HEK293T (cell line): ENCODE measurements around the gene IL25.
"Not testable (repeated sequence)": the region's sequence is repeated elsewhere in the genome, so short reads cannot be mapped to it uniquely, and the experiment has no call there.

ENCODE experiments used
- CTCF ChIA-PET: fragments of 350-600 bp; formaldehyde crosslinking; extraction: SDS; loops from one replicate; lab custom pipeline; 2021; ENCODE audit warnings: antibody characterized with exemption, inconsistent platforms; lab: Yijun Ruan, JAX
- POLR2A ChIA-PET: fragments of 350-600 bp; formaldehyde crosslinking; extraction: SDS; loops from one replicate; lab custom pipeline; 2020; ENCODE audit warnings: antibody characterized with exemption, inconsistent platforms; lab: Yijun Ruan, JAX
- DNase-seq: peaks from one replicate; pipeline ENCODE4 v3.0.0; 2012; ENCODE audit warnings: mixed read lengths; ENCODE audit errors: extremely low spot score
- ARNT ChIP-seq: fragments of 450-650 bp; IDR thresholded peaks from 2 replicates; pipeline ENCODE4 v1.6.1; 2017; ENCODE audit warnings: mild to moderate bottlenecking
- BHLHE40 ChIP-seq: fragments of 450-650 bp; IDR thresholded peaks from 2 replicates; pipeline ENCODE4 v1.6.1; 2016; ENCODE audit warnings: mild to moderate bottlenecking, moderate library complexity, borderline replicate concordance
- CTBP1 ChIP-seq: fragments of 450-650 bp; IDR thresholded peaks from 2 replicates; pipeline ENCODE4 v1.6.1; 2016; ENCODE audit warnings: borderline replicate concordance
- ELF4 ChIP-seq: fragments of 450-650 bp; IDR thresholded peaks from 2 replicates; pipeline ENCODE4 v1.6.1; 2017; ENCODE audit warnings: antibody characterized with exemption
- FOXA1 ChIP-seq: fragments of 450-650 bp; IDR thresholded peaks from 2 replicates; pipeline ENCODE4 v1.6.1; 2016; ENCODE audit warnings: mild to moderate bottlenecking
- FOXK2 ChIP-seq: fragments of 450-650 bp; IDR thresholded peaks from 2 replicates; pipeline ENCODE4 v1.6.1; 2016; ENCODE audit warnings: mild to moderate bottlenecking
- FOXM1 ChIP-seq: fragments of 450-650 bp; IDR thresholded peaks from 2 replicates; pipeline ENCODE4 v1.6.1; 2017; ENCODE audit warnings: mild to moderate bottlenecking, borderline replicate concordance
- HDGF ChIP-seq: fragments of 450-650 bp; IDR thresholded peaks from 2 replicates; pipeline ENCODE4 v1.6.1; 2017; ENCODE audit warnings: antibody characterized with exemption, borderline replicate concordance
- L3MBTL2 ChIP-seq: fragments of 450-650 bp; conservative IDR thresholded peaks from 2 replicates; pipeline ENCODE4 v1.6.1; 2016; ENCODE audit warnings: mild to moderate bottlenecking
- LEF1 ChIP-seq: fragments of 450-650 bp; IDR thresholded peaks from 2 replicates; pipeline ENCODE4 v1.6.1; 2017; ENCODE audit warnings: mild to moderate bottlenecking, borderline replicate concordance
- NFRKB ChIP-seq: fragments of 450-650 bp; IDR thresholded peaks from 2 replicates; pipeline ENCODE4 v1.6.1; 2016; ENCODE audit warnings: mild to moderate bottlenecking, moderate library complexity
- SP1 ChIP-seq: fragments of 450-650 bp; IDR thresholded peaks from 2 replicates; pipeline ENCODE4 v1.6.1; 2017
- SUZ12 ChIP-seq: fragments of 450-650 bp; IDR thresholded peaks from 2 replicates; pipeline ENCODE4 v1.6.1; 2016; ENCODE audit warnings: mild to moderate bottlenecking
- TARDBP ChIP-seq: fragments of 450-650 bp; IDR thresholded peaks from 2 replicates; pipeline ENCODE4 v1.6.1; 2016
- ZNF384 ChIP-seq: fragments of 450-650 bp; IDR thresholded peaks from 2 replicates; pipeline ENCODE4 v1.6.1; 2016
- TF ChIP-seq, protein P1 (sequence below): fragments of 450-650 bp; IDR thresholded peaks from 2 replicates; pipeline ENCODE4 v1.6.1; 2016

IL25 gene

DNA sequence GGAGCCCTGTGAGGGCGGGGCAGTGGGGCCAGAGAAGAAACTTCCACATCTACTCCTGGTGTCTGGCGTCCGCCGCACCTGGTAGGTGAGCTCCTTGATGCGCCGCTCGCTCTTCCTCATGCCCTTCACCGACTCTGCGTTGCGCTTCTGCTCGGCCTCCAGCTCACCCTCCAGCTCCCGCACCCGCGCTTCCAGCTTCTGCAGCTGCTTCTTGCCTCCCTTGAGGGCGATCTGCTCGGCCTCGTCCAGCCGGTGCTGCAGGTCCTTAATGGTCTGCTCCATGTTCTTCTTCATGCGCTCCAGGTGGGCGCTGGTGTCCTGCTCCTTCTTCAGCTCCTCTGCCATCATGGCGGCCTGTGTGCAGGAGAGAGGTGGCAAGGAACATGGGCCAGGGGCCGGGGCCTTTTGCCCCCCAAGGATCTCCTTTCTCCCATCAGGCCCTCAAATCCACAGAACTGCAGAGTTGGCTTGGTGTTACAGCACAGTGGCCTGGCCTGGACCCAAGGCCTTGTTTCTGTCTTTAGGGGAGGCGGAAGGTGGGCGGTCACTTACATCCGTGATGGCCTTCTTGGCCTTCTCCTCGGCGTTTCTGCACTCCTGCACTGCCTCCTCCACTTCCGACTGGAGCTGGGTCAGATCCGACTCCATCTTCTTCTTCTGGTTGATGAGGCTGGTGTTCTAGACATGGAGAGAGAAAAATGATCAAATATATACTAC, 11.9 kb downstream of the IL25 start:
- CTCF ChIA-PET: interaction anchor here (0.6 kb wide), 1 partner anchor 178 kb away, joined by 4 read pairs; no protein-coding TSS in a partner anchor
- no peak for DNase-seq
- TF ChIP-seq NFRKB: no peak
- TF ChIP-seq SUZ12: no peak
- TF ChIP-seq LEF1: no peak
- POLR2A ChIA-PET: no interaction called here

DNA sequence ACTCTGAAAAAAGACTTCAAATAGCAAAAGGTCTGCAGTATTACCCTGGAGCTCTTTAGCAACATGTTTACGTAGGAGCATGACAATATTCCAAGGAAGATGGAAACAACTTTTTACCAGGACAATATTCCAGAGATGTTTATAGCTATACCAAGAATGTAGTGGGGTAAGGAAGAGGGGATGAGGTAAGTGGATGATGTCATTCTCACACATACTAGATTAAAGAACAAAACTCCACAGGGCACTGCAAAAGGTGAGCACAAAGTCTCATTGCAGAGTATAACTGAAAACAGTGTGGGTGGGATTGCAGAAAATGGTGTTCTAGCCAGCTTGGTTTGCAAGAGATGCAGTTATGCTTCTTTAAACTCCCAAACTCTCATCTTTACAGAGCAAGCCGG, 12.6 kb downstream of the IL25 start:
- no peak for DNase-seq
- POLR2A ChIA-PET: interaction anchor here (1.2 kb wide), 1 partner anchor 65 kb away, joined by 4 read pairs; the partner anchor contains the start of gene PABPN1
- CTCF ChIA-PET: interaction anchor here (1.2 kb wide), 1 partner anchor 9 kb away, joined by 3 read pairs; no protein-coding TSS in a partner anchor
- TF ChIP-seq CTBP1 (no peak), SUZ12 (no peak), BHLHE40 (no peak), ARNT (no peak), L3MBTL2 (no peak), NFRKB (no peak), ZNF384 (no peak), HDGF (no peak)
- TF ChIP-seq, protein P1, sequence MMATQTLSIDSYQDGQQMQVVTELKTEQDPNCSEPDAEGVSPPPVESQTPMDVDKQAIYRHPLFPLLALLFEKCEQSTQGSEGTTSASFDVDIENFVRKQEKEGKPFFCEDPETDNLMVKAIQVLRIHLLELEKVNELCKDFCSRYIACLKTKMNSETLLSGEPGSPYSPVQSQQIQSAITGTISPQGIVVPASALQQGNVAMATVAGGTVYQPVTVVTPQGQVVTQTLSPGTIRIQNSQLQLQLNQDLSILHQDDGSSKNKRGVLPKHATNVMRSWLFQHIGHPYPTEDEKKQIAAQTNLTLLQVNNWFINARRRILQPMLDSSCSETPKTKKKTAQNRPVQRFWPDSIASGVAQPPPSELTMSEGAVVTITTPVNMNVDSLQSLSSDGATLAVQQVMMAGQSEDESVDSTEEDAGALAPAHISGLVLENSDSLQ: no peak

DNA sequence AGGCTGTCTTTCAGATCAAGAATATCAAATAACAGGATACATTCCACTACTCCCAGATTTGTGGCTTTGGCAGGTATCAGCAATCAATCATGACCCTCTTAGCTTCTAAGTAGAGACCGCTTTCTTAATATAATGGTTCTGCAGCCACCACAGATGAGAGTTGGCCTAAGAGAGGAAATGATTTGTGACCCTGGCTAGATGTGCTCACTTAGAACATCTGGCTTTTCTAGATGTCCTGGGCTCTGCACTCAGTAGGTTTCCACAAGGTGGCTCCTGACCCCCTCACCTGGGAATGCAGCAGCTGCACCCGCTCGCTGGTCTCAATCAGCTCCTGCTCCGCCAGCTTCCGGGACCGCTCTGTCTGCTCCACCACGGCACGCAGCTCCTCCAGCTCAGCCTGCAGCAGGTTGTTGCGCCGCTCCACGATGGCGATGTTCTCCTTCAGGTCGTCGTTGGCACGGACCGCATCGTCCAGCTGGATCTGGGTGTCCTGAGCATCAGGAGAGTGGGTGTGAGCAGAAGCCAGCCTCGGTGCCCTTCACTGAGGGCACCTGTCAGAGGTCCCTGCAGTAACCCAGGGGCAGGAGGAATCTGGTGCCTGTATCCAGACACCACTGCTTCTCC, 13.1 kb downstream of the IL25 start:
- ChIA-PET CTCF (interaction anchor here (1.2 kb wide), 1 partner anchor 8 kb away, joined by 3 read pairs; no protein-coding TSS in a partner anchor), POLR2A (interaction anchor here (1.2 kb wide), 1 partner anchor 65 kb away, joined by 4 read pairs; the partner anchor contains the start of gene PABPN1)
- TF ChIP-seq FOXM1: no peak
- no peak for TF ChIP-seq CTBP1
- no peak for TF ChIP-seq HDGF
- TF ChIP-seq ARNT: no peak
- no peak for TF ChIP-seq NFRKB
- TF ChIP-seq TARDBP: no peak
- no peak for TF ChIP-seq FOXA1
- TF ChIP-seq SP1: no peak
- no peak for TF ChIP-seq ZNF384
- DNase-seq: no peak

DNA sequence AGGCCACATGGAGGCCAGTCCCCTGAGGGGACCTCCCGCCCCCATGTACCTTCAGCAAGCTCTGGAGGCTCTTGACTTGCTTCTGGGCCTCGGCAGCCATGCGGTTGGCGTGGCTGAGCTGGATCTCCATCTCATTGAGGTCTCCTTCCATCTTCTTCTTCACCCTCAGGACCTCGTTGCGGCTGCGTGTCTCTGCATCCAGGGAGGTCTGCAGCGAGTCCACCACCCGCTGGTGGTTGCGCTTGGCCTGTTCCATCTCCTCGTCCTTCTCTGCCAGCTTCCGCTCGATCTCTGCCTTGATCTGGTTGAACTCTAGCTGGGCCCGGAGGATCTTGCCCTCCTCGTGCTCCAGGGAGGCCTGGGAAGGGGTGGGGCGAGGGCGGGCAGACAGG, 13.7 kb downstream of the IL25 start:
- POLR2A ChIA-PET: interaction anchor here (1.2 kb wide), 1 partner anchor 66 kb away, joined by 4 read pairs; the partner anchor contains the start of gene PABPN1
- not testable (repeated sequence) for DNase-seq
- CTCF ChIA-PET: interaction anchor here (1.2 kb wide), 1 partner anchor 8 kb away, joined by 3 read pairs; no protein-coding TSS in a partner anchor

DNA sequence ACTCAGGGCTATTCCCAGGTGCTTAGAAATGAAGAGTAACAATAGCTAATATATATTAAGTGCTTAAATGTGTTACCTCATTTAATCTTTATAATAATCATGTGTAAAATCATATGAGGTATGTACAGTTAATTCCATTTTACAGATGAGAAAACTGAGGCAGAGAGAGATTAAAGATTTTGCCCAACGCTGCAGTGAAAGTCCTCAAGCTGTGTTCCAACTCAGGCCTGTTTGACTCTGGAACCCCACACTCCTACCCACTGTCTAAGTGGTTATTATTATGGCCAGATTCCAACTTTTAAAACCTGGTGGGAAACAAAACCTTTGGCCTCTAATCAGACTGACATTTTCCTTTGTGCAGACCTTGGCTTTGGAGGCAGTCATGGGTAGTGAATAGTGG, 14.4 kb downstream of the IL25 start:
- DNase-seq: no peak
- no peak for TF ChIP-seq SUZ12
- TF ChIP-seq HDGF: no peak
- TF ChIP-seq ARNT: no peak
- no peak for TF ChIP-seq FOXA1
- no peak for TF ChIP-seq LEF1
- no peak for TF ChIP-seq ELF4
- CTCF ChIA-PET: interaction anchor here (1.7 kb wide), 1 partner anchor 7 kb away, joined by 6 read pairs; no protein-coding TSS in a partner anchor
- POLR2A ChIA-PET: no interaction called here

DNA sequence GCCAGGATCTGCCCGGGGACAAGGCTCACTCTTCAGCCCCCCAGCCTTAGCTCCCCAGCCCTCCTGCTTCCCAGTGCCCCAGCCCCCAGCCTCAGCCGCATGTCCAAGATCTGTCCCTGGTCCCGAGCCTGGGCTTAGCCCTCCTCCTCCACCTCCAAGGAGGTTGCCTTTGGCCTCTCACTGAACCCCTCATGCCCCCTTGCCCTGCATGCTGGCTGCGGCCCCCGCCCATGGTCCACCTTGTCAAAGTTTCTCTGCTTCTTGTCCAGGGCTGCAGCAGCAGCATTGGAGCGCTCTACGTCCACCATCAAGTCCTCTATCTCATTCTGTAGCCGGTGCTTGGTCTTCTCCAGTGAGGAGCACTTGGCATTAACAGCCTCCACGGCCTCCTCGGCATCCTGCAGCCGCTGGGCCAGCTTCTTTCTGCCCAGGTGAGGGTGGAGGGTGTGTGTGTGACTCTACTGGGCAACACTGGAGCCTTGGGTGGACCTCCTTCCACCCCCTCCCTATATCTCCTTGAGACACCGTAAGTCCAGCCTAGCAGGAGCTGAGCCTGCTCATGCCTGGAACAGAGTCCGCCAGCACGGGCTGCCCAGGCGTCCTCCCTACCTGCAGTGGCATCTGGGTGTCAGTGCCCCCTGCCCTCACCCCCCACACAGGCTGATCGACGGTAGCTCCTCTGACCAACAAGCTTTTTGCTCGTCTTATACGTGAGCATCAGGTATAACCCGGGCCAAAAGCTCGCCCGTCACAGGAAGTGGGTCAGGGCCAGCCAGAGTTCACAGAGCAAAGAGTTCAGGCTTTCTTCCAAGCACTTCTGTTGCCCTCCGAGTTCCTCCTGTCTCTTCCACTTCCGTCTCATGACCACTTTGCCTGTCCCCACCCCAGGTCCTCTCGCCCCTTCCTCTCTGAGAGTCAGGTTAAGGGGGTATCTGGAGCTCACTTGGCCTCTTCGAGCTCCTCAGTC, 15.6 kb downstream of the IL25 start:
- no peak for TF ChIP-seq ZNF384
- no peak for TF ChIP-seq FOXK2
- no peak for TF ChIP-seq TARDBP
- no peak for TF ChIP-seq NFRKB
- TF ChIP-seq LEF1: no peak
- TF ChIP-seq ARNT: no peak
- POLR2A ChIA-PET: no interaction called here
- DNase-seq: no peak
- CTCF ChIA-PET: interaction anchor here (1.7 kb wide), 1 partner anchor 8 kb away, joined by 6 read pairs; no protein-coding TSS in a partner anchor

DNA sequence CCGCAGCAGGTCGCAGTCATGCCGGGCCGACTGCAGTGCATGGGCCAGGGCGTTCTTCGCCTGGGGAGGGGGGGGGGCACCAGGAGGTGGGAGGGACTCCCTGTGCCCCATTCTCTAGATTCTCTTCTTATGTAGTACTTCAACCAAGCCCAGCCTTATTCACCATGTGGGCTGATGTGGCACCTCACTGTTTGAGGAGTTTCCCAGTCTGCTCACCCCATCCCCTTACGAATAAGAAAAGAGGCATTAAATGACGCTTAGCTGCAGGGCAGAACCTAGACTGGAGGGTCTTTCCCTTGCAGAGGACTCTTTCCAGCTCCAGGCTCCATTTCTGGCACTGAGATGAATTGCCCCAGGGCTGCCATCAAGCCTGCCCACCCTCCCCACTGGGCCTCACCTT, 16.4 kb downstream of the IL25 start:
- TF ChIP-seq LEF1: no peak
- TF ChIP-seq FOXA1: no peak
- no peak for TF ChIP-seq ELF4
- TF ChIP-seq SUZ12: no peak
- TF ChIP-seq BHLHE40: no peak
- TF ChIP-seq ARNT: no peak
- no peak for TF ChIP-seq CTBP1
- no peak for TF ChIP-seq FOXK2
- TF ChIP-seq HDGF: no peak
- TF ChIP-seq, protein P1: no peak
- TF ChIP-seq FOXM1: no peak
- TF ChIP-seq SP1: no peak
- no peak for TF ChIP-seq TARDBP
- no peak for TF ChIP-seq L3MBTL2
- TF ChIP-seq ZNF384: no peak
- no peak for TF ChIP-seq NFRKB
- no peak for DNase-seq
- POLR2A ChIA-PET: no interaction called here
- CTCF ChIA-PET: interaction anchor here (1.7 kb wide), 1 partner anchor 9 kb away, joined by 6 read pairs; no protein-coding TSS in a partner anchor
